SK-N-SH treated with all-trans-retinoic acid at 6 μM for 48 hours (cell line): ENCODE measurements around the gene NUCB1.

ENCODE experiments used
- ARNTL ChIP-seq: fragments of 450-650 bp; formaldehyde crosslinking; IDR thresholded peaks from 2 replicates; pipeline ENCODE4 v1.5.0; 2020; ENCODE audit warnings: low read depth, mild to moderate bottlenecking, moderate library complexity, borderline replicate concordance
- POU6F1 ChIP-seq: fragments of 250-450 bp; sonication (Bioruptor Pico); IDR thresholded peaks from 2 replicates; pipeline ENCODE4 v1.8.0; 2021; ENCODE audit warnings: low read depth, mild to moderate bottlenecking, moderate library complexity, borderline replicate concordance
- PPARA ChIP-seq: fragments of 250-450 bp; sonication (Bioruptor Pico); IDR thresholded peaks from 2 replicates; pipeline ENCODE4 v1.5.0; 2020; ENCODE audit warnings: mild to moderate bottlenecking, borderline replicate concordance
- ZC3H10 ChIP-seq: fragments of 250-450 bp; sonication (Bioruptor Pico); IDR thresholded peaks from 2 replicates; pipeline ENCODE4 v1.5.1; 2021; ENCODE audit warnings: mild to moderate bottlenecking, moderate library complexity
- TF ChIP-seq, protein P1 (sequence below): fragments of 250-450 bp; sonication (Bioruptor Pico); IDR thresholded peaks from 2 replicates; pipeline ENCODE4 v1.8.0; 2020; ENCODE audit warnings: mild to moderate bottlenecking, moderate library complexity, borderline replicate concordance
- TF ChIP-seq, protein P2 (sequence below): fragments of 250-450 bp; sonication (Bioruptor Pico); IDR thresholded peaks from 2 replicates; pipeline ENCODE4 v1.5.1; 2020; ENCODE audit warnings: low read depth, mild to moderate bottlenecking, moderate library complexity

- TF ChIP-seq ARNTL = no peak
- TF ChIP-seq, protein P1, sequence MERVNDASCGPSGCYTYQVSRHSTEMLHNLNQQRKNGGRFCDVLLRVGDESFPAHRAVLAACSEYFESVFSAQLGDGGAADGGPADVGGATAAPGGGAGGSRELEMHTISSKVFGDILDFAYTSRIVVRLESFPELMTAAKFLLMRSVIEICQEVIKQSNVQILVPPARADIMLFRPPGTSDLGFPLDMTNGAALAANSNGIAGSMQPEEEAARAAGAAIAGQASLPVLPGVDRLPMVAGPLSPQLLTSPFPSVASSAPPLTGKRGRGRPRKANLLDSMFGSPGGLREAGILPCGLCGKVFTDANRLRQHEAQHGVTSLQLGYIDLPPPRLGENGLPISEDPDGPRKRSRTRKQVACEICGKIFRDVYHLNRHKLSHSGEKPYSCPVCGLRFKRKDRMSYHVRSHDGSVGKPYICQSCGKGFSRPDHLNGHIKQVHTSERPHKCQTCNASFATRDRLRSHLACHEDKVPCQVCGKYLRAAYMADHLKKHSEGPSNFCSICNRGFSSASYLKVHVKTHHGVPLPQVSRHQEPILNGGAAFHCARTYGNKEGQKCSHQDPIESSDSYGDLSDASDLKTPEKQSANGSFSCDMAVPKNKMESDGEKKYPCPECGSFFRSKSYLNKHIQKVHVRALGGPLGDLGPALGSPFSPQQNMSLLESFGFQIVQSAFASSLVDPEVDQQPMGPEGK = no peak
- TF ChIP-seq ZC3H10 = no peak
- TF ChIP-seq PPARA = no peak
- no peak for TF ChIP-seq POU6F1 (CRISPR knock-in tag)
- TF ChIP-seq, protein P2, sequence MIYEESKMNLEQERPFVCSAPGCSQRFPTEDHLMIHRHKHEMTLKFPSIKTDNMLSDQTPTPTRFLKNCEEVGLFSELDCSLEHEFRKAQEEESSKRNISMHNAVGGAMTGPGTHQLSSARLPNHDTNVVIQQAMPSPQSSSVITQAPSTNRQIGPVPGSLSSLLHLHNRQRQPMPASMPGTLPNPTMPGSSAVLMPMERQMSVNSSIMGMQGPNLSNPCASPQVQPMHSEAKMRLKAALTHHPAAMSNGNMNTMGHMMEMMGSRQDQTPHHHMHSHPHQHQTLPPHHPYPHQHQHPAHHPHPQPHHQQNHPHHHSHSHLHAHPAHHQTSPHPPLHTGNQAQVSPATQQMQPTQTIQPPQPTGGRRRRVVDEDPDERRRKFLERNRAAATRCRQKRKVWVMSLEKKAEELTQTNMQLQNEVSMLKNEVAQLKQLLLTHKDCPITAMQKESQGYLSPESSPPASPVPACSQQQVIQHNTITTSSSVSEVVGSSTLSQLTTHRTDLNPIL (CRISPR knock-in tag) = no peak
Measured at GRCh38 chr19:48918071-48918470, 18.0 kb downstream of the NUCB1 start.
